Fibroblast of gingiva (primary cell): Measurements from ENCODE around the gene SETBP1.

Experiments used
- DNase-seq: peaks from one replicate; pipeline ENCODE4 v3.0.0-alpha.2; 2011; ENCODE audit warnings: low read depth

SETBP1 gene

GRCh38 chr18:45069546-45069945 lies 388.9 kb downstream of the SETBP1 start:
- no peak for DNase-seq

DNA sequence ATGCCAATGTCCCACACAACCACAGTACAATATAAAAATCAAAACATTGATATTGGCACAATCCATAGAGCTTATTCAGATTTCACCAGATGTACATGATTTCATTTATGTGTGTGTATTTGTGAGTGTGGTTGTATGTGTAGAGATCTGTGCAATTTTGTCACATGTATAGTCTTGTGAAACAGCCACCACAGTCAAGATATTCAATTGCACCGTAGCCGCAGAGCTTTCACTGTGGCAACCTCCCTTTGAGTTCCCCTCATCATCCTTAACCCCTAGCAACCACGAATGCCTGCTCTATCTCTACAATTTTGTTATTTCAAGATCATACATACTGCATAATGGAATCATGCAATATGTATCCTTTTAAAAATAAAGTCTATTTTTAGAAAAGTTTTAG lies 391.3 kb downstream of the SETBP1 start:
- DNase-seq = peak; percentile 48

- peak; percentile 33 for DNase-seq
These were observed 392.9 kb downstream of the SETBP1 start for GRCh38 chr18:45073556-45073955.

DNA sequence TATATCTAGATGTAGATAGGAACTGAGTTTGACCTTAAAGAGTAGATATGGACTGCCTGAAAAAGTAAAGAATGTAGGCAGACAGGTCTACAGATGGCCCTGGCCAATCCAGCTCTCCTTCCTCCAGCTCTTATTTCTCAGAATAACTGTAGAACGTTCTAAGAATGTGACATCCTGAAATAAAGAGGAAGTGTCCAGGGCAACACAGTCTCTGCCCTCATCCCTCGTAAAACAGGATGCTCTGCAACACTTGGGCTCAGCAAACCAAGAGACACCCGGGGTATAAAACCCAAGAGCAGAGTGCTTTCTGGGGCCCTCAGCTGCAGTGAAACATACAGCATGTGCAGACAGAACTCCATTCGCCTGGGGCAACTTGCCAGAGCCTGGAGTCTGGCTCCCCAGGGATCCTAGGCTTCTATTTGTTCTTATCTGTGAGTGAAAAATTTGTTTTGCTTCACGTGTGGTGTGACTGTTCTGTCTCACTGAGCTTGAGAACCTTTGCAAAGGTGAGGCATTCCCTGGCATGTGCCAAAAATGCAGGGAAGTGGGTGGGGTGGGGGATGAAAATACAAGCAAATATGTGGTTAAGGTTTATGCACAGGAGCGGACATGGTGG lies 401.0 kb downstream of the SETBP1 start:
- DNase-seq = no peak

GRCh38 chr18:45083226-45083855 lies 402.7 kb downstream of the SETBP1 start:
- no peak for DNase-seq

- no peak for DNase-seq
These were observed 403.5 kb downstream of the SETBP1 start for GRCh38 chr18:45084206-45084605.

GRCh38 chr18:45085916-45086624 lies 405.4 kb downstream of the SETBP1 start:
- DNase-seq = no peak

DNA sequence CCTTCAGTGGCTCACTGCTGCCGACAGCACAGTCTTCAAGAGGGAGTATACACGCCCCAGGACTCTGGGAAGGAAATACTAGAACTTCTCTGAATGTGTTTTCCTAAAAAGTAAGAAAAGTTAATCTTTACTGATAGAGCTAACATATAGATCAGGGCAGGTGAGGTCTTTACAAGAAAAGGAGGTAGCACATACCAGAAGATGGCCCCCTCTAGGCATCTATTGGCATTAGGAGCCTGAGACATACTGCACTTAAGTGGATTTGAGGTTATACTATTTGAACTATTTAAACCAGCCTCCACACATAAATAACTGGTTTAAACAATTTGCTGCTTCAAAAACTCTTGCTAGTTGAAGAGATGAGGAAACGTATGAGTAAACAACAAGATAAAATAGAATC lies 406.1 kb downstream of the SETBP1 start:
- DNase-seq = no peak

- DNase-seq = no peak
These were observed 409.9 kb downstream of the SETBP1 start for GRCh38 chr18:45090526-45091140.

GRCh38 chr18:45100321-45101105 lies 419.8 kb downstream of the SETBP1 start:
- DNase-seq = no peak

DNA sequence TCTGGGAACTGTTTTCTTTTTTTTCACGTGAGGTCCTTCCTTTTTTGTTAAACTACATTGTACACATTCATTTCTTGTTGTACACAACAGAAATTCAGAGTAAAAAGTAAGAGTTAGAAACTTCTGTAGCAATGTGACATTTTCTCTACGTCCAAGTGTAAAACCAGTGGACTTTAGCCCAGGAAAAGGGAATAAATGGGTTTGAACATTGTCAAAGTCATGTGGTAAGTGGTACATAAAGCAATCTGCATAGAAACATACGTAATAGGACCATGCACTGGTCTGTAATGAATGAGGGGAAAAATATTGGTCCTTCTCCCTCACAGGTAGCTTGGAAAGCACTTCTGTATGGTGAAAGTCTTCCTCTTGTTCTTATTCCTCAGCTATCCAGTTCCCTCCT lies 421.4 kb downstream of the SETBP1 start:
- DNase-seq = no peak

DNA sequence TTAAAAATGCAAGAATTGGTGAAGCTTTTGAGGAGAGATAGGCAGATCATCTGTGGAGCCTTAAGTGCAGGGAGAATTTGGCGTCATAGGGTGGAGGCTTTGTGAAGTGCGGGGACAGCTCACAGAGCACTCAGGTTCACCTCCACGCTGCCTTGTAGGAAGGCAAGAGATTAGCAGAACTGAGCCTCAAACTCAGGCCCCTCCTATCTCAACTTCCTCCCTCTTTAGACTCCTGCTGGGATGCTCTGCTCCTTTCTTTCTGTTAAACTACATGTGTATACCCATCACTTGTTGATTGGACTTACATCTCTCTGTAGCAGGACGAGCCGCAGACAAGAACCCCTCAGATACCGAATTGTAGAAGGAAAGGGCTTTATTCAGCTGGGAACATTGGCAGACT lies 422.2 kb downstream of the SETBP1 start:
- no peak for DNase-seq

- DNase-seq = no peak
These were observed 422.8 kb downstream of the SETBP1 start for GRCh38 chr18:45103319-45104048.

- DNase-seq = no peak
These were observed 423.3 kb downstream of the SETBP1 start for GRCh38 chr18:45104049-45104395.

DNA sequence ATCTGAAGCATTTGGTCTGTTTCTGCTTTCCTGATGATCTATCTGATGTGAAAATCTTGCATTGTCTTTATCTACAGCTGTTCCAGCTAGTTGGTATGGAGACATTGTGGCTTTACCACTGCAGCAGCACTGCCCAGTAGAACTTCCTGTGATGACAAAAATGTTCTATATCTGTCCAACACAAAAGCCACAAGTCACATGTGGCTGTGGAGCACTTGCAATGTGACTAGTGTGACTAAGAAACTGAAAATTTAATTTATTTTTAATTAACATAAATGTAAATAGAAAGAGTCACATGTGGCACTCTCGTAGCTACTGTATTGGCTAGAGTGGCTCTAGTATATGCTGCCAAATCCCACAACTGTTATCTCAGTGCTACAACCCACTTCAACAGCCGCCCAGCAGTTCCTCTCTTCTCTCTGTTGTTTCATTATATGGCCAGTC lies 425.7 kb downstream of the SETBP1 start:
- DNase-seq = peak; percentile 56

DNA sequence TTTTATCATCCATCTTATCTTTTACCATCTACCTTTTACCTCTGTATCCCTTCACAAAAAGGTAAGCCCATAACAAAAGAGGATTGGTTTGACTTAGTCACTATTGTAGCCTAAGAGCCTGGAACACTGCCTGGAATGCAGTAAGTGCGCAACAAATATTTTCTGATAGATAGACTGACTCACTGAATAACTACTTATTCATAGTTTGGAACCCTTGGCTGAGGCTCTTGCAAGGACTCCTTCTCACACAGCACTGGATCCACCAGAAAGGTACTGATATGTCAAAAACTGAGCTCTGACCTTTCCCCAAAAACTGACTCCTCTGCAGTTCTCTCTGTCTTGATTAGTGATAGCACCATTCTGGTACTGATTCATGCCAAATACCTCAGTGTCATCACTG lies 426.7 kb downstream of the SETBP1 start:
- peak; percentile 34 for DNase-seq

DNA sequence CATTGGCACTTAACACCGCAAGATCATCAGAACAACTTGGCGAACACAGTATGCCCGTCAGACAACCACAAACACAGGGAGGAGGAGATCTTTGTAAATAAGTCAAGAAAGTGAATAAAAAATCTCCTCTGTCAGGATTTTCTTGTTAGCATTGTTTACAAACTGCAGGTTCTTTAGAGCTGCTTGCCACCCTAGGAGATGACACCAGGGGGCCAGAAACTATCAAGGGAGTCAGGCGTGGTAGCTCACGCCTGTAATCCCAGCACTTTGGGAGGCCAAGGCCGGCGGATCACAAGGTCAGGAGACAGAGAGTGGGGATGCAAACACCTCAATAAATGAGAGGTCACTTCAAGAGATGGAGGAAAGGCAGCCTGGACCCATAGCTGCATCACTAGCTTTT lies 428.1 kb downstream of the SETBP1 start:
- no peak for DNase-seq

DNA sequence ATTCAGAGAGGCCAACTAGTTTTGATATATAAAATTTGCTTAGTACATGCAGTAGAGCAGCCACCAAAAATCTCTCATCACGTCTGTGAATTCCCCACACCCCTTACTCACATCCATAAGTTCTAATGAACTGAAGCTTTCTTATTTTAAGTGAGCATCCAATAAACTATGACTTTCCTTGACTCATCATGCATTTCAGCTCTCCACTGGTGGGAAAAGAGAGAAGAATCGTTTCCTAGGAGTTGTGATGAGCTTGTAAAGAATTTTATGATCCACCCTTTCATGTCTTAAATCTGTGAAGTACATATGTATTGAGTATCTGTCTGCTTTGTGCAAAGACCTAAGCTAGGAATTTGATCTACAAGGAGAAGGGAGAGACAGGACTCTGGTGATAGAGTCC lies 428.6 kb downstream of the SETBP1 start:
- DNase-seq = no peak

GRCh38 chr18:45109706-45110105 lies 429.0 kb downstream of the SETBP1 start:
- no peak for DNase-seq

DNA sequence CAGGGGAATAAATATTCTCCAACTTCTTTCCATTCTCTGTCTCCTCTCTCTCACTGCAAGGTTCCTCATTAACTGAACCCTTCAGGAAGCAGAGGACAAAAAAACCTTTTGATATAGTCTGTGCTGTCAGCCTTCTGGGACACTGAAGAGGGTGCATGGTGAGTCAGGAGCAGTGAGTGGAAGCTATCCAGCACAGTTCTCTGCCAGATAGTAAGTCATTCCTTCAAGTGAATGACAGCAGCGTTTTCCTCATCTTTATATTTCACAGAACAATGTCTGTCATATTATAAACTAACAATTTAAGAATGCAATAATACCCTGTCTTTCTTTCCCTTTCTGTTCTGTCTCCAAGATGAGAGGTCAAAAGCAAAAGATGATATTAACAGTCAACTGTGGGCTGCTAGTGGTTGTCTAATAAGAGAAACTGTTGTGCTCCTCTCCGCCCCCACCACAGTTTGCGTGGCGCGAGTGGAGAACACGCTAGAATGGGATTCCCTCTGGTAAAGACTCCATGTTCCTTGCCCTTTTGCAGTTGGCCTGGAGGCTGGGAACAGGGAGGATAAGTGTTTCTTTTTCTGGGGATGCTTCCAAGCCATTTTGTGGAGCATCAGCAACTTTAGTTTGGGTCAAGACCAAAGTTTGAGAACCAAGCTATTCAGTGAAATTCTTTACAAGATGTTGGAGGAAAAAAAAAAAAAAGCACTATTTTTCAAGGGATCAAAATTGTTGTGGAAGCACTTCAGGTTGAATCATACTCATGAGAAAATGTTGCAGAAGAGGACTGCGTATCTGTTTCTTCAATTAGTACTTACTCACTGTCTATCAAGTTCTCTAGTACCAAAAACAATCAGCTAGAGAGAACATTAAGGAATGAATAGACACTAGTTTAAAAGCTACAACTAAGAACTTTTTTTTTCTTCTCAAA lies 430.2 kb downstream of the SETBP1 start:
- peak; percentile 15 for DNase-seq

DNA sequence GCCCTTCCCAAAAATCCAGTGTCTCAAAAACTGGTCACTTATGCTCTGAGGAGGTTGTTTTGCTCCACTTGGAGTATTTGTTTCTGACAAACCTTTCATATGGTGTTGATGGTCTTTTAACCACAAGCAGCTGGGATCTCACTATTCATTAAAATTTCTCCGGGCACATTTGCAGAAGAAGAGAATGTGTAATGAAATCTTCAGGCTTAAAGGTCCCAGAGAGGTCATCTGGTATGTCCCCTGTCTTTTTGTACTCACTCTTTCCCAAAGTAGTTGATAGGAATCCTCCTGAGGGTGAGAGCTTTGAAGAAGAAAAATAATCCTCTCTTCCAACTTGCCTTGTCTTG lies 430.8 kb downstream of the SETBP1 start:
- DNase-seq = no peak
